Right lobe of liver (tissue), 6 donors: ENCODE data around the gene CCDC70. TPM values are rescaled to one million over a fixed set of nuclear protein-coding genes. Genes with fewer than 3 reads are reported as not detected.

Experiments
- ATAC-seq, 4 donors: fragments of 200-7000 bp; cut with Tn5 transposase; one replicate each; pipeline ENCODE4 v1.9.1; 2020; ENCODE audit warnings: mild to moderate bottlenecking in 4 of 4, moderate library complexity in 4 of 4
- DNase-seq, 3 donors: peaks; one replicate each; pipeline ENCODE4 v3.0.0-alpha.2; 2020
- H3K27ac ChIP-seq, 3 donors: fragments of 200-600 bp; one replicate each; pipeline ENCODE4 v1.8.0; 2022
- H3K27me3 ChIP-seq, 2 donors: fragments of 200-600 bp; one replicate each; pipeline ENCODE4 v1.8.0; 2022
- H3K36me3 ChIP-seq, 4 donors: fragments of 200-600 bp; sonication (generic) in 1 of 4; one replicate each; pipeline versions ENCODE4 v1.5.1 to v1.8.0; 2017 to 2022; ENCODE audit warnings: control low read depth in 1 of 4
- H3K4me1 ChIP-seq, 4 donors: fragments of 200-600 bp; sonication (generic) in 1 of 4; one replicate each; pipeline versions ENCODE4 v1.5.1 to v1.8.0; 2017 to 2022; ENCODE audit warnings: control low read depth in 1 of 4
- H3K4me3 ChIP-seq, 3 donors: fragments of 200-600 bp; one replicate each; pipeline ENCODE4 v1.8.0; 2022
- H3K9me3 ChIP-seq, 4 donors: fragments of 200-600 bp; sonication (generic) in 1 of 4; one replicate each; pipeline versions ENCODE4 v1.5.1 to v1.8.0; 2017 to 2022; ENCODE audit warnings: control low read depth in 1 of 4
- CTCF ChIP-seq, 4 donors: fragments of 200-600 bp in 3 of 4; fragments of 450-650 bp in 1 of 4; IDR thresholded peaks; one replicate each; pipeline versions ENCODE4 v1.5.1 to v1.8.0; 2016 to 2022; ENCODE audit warnings: antibody characterized with exemption in 4 of 4, mild to moderate bottlenecking in 2 of 4
- POLR2A ChIP-seq: fragments of 450-650 bp; IDR thresholded peaks from one replicate; pipeline ENCODE4 v1.6.1; 2017; ENCODE audit warnings: antibody characterized with exemption, mild to moderate bottlenecking
- WGBS: methylation state at CpG from one replicate; pipeline ENCODE4 v1.1.6; 2018; ENCODE audit warnings: low coverage, low lambda C conversion rate; ENCODE audit not compliant: insufficient coverage; ENCODE audit errors: missing lambda C conversion rate; 5-methylcytosine and 5-hydroxymethylcytosine counted together
- intact Hi-C, 2 donors: fragments of 100-400 bp; cut with DNase I; formaldehyde crosslinking; loops; one replicate each; pipeline versions ENCODE4 v1.11.2 to v1.14.1; 2022
- total RNA-seq, 6 experiments: library from RNA; depleted of rRNA in 2 of 6; stranded (reverse); fragments of >200 nt in 2 of 6; fragmentation: NEBNext Ultra II Directional in 3 of 6; extraction: Animal tissue kit (Norgen Biotek cat#: 25700) in 3 of 6; gene quantifications; one replicate each; pipeline versions ENCODE4 v1.1.0 to v1.2.4, GENCODE V29; 2016 to 2023
- donor health status: DM: no; HTN: yes; CAD: no.
- donor health status: DM: no; HTN: no; CAD: no.
- donor health status: DM: no; HTN: no; CAD: no.
- donor health status: DM: no; HTN: yes; CAD: no.
- donor health status: DM: no; HTN: yes; CAD: no.

CCDC70 gene
- total RNA-seq, 6 experiments from 2014 or later, result not detected

GRCh38 chr13:51826606-51827005, 35.2 kb upstream of the CCDC70 start:
- no peaks in the 10 kb centered on the region for H3K27me3 ChIP-seq
- TF ChIP-seq CTCF (IDR thresholded peaks at IDR 0.05), result no peak
- TF ChIP-seq POLR2A, result no peak
- no peak overlapping the region for H3K4me3 ChIP-seq
- ATAC-seq (no peak), DNase-seq (no peak)
- H3K27ac ChIP-seq, result no peak overlapping the region
- WGBS, result 60% methylated on average over 1 of the region's 7 CpGs
- intact Hi-C loops, result no loop called here
- no peaks in the 10 kb centered on the region for H3K36me3 ChIP-seq
- H3K4me1 ChIP-seq, result no peaks in the 10 kb centered on the region
- no peaks in the 10 kb centered on the region for H3K9me3 ChIP-seq

GRCh38 chr13:51827254-51827653, 34.5 kb upstream of the CCDC70 start:
- Histone ChIP-seq H3K36me3 (no peaks in the 10 kb centered on the region), H3K27me3 (no peaks in the 10 kb centered on the region), H3K4me3 (no peak overlapping the region), H3K4me1 (no peaks in the 10 kb centered on the region), H3K27ac (no peak overlapping the region), H3K9me3 (no peaks in the 10 kb centered on the region)
- DNase-seq, result no peak
- no peak for TF ChIP-seq POLR2A
- TF ChIP-seq CTCF (IDR thresholded peaks at IDR 0.05), result no peak
- WGBS, result 70% methylated on average over 4 of the region's 4 CpGs
- intact Hi-C loops, result no loop called here
- ATAC-seq, result no peak

GRCh38 chr13:51828730-51829567, 32.8 kb upstream of the CCDC70 start:
- DNase-seq (no peak), ATAC-seq (no peak)
- H3K4me1 ChIP-seq, result no peaks in the 10 kb centered on the region
- no peak for TF ChIP-seq POLR2A
- TF ChIP-seq CTCF (IDR thresholded peaks at IDR 0.05), result no peak
- no peaks in the 10 kb centered on the region for H3K36me3 ChIP-seq
- H3K27me3 ChIP-seq, result no peaks in the 10 kb centered on the region
- H3K4me3 ChIP-seq, result no peak overlapping the region
- intact Hi-C loops, result no loop called here
- WGBS, result 72% methylated on average over 8 of the region's 8 CpGs
- H3K9me3 ChIP-seq, result no peaks in the 10 kb centered on the region
- no peak overlapping the region for H3K27ac ChIP-seq

GRCh38 chr13:51829568-51829899, 32.2 kb upstream of the CCDC70 start:
- intact Hi-C loops, result no loop called here
- no peak for ATAC-seq
- 100% methylated on average over 2 of the region's 2 CpGs for WGBS
- Histone ChIP-seq H3K9me3 (no peaks in the 10 kb centered on the region), H3K4me1 (no peaks in the 10 kb centered on the region), H3K36me3 (no peaks in the 10 kb centered on the region), H3K4me3 (no peak overlapping the region), H3K27ac (no peak overlapping the region), H3K27me3 (no peaks in the 10 kb centered on the region)
- no peak for TF ChIP-seq POLR2A
- TF ChIP-seq CTCF (IDR thresholded peaks at IDR 0.05), result no peak
- no peak for DNase-seq
